Activated CD8-positive, alpha-beta memory T cell treated with anti-CD3 and anti-CD28 coated beads, Interleukin-2, amount 50 U/mL, for 4 hours (primary cell): Measurements from ENCODE around the gene P4HB.
A peak's percentile ranks its signal among the peaks of the same experiment; 100 is the strongest.
"Not testable (repeated sequence)": the region's sequence is repeated elsewhere in the genome, so short reads cannot be mapped to it uniquely, and the experiment has no call there.

Experiments used
- DNase-seq: peaks from one replicate; pipeline ENCODE4 v3.0.0-alpha.2; 2020

P4HB gene

GRCh38 chr17:81844887-81845286 lies 15.4 kb downstream of the P4HB start:
- no peak for DNase-seq

- DNase-seq, result no peak
Measured at GRCh38 chr17:81844327-81844851, 15.9 kb downstream of the P4HB start.

- DNase-seq, result no peak
Measured at GRCh38 chr17:81843713-81844326, 16.5 kb downstream of the P4HB start.

- DNase-seq, result no peak
Measured at GRCh38 chr17:81842725-81843504, 17.4 kb downstream of the P4HB start.

- DNase-seq, result no peak
Measured at GRCh38 chr17:81842378-81842724, 18.0 kb downstream of the P4HB start.

GRCh38 chr17:81841866-81842265 lies 18.5 kb downstream of the P4HB start:
- no peak for DNase-seq

GRCh38 chr17:81840826-81841778 lies 19.2 kb downstream of the P4HB start:
- DNase-seq, result no peak

- not testable (repeated sequence) for DNase-seq
Measured at GRCh38 chr17:81840059-81840458, 20.3 kb downstream of the P4HB start.

GRCh38 chr17:81839301-81839700 lies 21.0 kb downstream of the P4HB start:
- no peak for DNase-seq

GRCh38 chr17:81838753-81839255 lies 21.5 kb downstream of the P4HB start:
- no peak for DNase-seq

GRCh38 chr17:81837641-81838040 lies 22.7 kb downstream of the P4HB start:
- DNase-seq, result no peak

GRCh38 chr17:81834831-81835267 lies 25.5 kb downstream of the P4HB start, which contains the start of gene PPP1R27:
Gene PPP1R27, minus strand, starts transcription at chr17:81835050. Its CDS starts 97 bp downstream, at chr17:81834953.
- no peak for DNase-seq

- no peak for DNase-seq
Measured at GRCh38 chr17:81833921-81834830, 26.2 kb downstream of the P4HB start.

GRCh38 chr17:81833160-81833920 lies 27.0 kb downstream of the P4HB start, which contains the start of gene MCRIP1:
Gene MCRIP1, minus strand, starts transcription at chr17:81833291. Its CDS starts 8,785 bp downstream, at chr17:81824506.
- peak; percentile 97 for DNase-seq

GRCh38 chr17:81832608-81833159 lies 27.7 kb downstream of the P4HB start:
- DNase-seq, result peak; percentile 54

GRCh38 chr17:81831957-81832607 lies 28.3 kb downstream of the P4HB start:
- DNase-seq, result peak; percentile 55

- no peak for DNase-seq
Measured at GRCh38 chr17:81831563-81831956, 28.8 kb downstream of the P4HB start.

- no peak for DNase-seq
Measured at GRCh38 chr17:81829858-81830257, 30.5 kb downstream of the P4HB start.

GRCh38 chr17:81828656-81829055 lies 31.7 kb downstream of the P4HB start:
- DNase-seq, result no peak
